Kidney tubule cell (primary cell): ENCODE measurements around the gene IFITM2.
"Not testable (repeated sequence)": the region's sequence is repeated elsewhere in the genome, so short reads cannot be mapped to it uniquely, and the experiment has no call there.

ENCODE experiments used
- DNase-seq: peaks from one replicate; pipeline ENCODE4 v3.0.0-alpha.2; 2018; ENCODE audit warnings: low spot score

IFITM2 gene

DNA sequence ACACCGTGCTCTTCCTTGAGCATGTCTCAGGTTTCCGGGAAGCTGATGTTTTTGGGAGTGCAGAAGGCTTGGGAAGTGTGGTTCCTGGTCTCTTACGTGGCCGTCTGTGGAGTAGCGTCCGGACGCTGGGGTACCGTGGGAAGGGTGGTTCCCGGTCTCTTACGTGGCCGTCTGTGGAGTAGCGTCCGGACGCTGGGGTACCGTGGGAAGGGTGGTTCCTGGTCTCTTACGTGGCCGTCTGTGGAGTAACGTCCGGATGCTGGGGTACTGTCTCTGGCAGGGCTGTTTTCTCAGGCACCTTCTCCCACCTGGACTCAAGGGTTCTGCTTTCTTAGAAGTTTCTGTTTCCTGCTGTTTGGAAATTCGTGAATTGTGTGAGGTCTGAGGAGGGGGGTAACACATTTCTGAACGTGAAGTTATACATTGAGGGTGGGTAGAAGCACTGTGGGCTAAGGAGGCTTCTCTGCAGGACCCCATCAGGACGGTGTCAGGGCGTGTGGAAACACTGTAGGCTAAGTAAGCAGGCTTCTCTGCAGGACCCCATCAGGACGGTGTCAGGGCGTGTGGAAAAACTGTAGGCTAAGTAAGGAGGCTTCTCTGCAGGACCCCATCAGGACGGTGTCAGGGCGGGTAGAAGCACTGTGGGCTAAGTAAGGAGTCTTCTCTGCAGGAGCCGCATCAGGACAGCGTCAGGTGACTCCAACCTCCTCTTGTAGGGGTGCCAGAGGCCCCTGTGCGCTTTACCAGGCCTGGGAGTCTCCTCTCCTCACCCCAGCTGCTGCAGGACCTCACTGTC, 18.4 kb downstream of the IFITM2 start:
- DNase-seq: no peak

DNA sequence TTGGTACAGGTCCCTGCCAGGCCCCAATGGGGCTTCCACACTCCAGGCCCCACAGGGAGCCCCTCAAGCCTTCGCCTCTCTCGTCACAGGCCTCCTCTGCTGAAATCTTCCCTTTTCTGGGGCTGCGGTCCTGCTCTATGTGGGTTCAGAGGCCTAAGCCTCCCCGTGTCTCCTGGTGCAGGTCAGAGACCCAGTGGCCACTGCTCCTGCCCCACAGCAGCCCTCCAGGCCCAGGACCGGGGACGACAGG, 18.9 kb downstream of the IFITM2 start:
- no peak for DNase-seq

DNA sequence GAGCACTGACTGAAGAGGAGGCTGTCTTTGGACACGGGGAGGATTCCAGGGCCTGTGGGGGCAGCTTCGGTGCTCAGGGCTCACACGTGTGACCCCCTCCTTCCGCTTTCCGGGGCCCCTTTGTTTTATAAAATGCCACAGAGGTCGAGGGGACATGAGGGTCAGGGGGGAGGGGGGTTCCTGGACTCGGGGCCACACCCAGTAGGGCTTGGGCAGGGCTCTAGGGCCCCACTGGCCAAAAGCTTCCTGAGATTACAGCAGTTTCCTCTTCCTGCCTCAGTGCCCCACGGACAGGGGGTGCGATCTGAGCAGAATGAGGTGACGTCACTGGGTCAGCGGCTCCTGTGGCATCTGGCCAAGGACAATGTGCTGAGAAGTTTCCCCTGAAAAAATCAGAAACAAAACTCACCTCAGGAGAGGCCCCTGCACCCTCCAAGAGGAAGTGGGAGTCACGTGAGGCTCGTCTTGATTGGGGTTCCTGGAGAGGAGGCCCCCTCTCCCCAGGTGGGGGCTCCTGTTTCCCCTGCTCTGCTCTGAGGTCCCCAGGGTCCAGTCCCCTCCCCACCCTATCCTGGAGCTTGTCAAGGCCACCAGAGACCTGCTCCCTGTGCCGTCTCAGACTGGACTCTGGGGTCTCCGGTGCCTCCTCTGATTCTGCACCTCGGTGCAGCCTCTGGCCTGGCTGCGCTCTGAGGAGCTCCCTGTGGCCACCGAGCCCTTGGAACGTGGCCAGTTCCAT, 19.4 kb downstream of the IFITM2 start:
- DNase-seq: peak; percentile 71

DNA sequence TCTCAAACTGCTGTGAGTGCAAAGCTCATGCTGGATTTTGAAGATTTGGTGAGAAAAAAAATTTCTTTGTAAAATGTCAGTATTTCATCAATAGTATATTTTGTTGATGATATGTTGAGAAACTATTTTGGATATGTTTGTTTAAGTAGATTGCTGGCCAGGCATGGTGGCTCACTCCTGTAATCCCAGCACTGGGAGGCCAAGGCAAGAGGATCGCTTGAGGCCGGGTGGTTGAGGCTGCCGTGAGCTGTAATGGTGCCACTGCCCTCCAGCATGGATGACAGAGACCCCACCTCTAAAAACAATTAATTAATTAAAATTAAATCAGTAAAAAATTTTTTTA, 19.9 kb downstream of the IFITM2 start:
- no peak for DNase-seq

DNA sequence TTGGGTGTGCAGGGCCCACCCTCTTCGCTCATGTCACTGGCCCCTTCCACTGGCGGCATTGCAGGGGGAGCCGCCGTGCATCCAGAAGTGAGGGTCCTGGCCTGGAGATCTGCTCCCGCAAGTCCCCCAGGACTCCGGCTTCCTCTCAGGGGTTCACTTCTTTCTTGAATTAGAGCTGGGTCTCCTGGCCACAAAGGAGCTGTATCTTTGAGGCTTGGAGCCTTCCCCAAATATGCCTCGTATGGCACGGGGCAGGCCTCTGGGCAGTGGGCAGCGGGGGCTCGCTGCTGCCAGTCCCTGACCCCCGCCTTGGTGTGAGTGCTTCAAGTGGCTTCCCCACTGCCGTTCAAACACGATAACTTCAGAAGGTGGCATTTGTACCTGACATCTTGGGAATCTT, 20.4 kb downstream of the IFITM2 start:
- DNase-seq: no peak

DNA sequence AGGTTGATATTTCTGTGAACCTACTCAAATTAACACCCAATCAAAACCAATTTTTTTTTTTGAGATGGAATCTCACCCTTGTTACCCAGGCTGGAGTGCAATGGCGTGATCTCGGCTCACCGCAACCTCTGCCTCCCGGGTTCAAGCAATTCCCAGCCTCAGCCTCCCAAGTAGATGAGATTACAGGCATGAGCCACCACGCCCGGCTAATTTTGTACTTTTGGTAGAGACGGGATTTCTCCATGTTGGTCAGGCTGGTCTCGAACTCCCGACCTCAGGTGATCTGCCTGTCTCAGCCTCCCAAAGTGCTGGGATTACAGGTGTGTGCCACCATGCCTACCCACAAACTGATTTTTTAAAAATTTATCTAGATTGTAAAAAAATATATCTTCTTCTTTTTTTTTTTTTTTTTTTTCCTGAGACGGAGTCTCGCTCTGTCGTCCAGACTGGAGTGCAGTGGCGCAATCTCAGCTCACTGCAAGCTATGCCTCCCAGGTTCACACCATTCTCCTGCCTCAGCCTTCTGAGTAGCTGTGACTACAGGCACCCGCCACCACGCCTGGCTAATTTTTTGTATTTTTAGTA, 21.0 kb downstream of the IFITM2 start:
- DNase-seq: not testable (repeated sequence)

DNA sequence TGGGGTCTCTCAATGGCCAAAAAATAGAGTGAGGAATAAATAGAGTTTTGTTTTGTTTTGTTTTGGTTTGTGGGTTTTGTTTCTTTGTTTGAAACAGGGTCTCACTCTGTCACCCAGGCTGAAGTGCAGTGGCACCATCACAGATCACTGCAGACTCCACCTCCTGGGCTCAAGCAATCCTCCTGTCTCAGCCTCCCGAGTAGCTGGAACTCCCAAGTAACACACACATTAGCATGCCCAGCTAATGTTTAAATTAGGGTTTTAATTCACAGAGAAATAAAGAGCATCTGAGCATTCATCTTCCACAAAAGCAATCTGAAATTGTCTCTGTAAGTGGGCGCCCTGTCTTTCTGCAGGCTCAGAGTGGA, 22.3 kb downstream of the IFITM2 start:
- DNase-seq: no peak

DNA sequence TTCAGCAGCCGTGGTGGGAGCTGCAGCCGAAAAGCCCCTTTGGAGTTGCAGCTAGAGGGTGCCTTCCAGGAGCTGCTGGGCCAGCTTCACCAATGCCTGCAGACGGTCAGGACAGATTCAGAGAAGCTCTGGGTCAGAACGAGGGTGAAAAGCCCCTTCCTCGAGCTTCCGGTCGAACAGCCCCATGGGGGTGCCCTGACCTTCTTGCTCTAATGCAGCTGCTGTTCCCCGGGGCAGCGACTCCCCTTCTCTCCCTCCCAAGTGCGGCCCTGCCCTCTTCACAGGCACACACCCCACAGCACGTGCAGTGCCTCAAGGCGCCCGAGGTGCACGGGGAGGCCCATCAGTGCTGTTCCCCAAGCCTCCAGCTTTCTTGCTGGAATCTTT, 22.7 kb downstream of the IFITM2 start:
- no peak for DNase-seq

DNA sequence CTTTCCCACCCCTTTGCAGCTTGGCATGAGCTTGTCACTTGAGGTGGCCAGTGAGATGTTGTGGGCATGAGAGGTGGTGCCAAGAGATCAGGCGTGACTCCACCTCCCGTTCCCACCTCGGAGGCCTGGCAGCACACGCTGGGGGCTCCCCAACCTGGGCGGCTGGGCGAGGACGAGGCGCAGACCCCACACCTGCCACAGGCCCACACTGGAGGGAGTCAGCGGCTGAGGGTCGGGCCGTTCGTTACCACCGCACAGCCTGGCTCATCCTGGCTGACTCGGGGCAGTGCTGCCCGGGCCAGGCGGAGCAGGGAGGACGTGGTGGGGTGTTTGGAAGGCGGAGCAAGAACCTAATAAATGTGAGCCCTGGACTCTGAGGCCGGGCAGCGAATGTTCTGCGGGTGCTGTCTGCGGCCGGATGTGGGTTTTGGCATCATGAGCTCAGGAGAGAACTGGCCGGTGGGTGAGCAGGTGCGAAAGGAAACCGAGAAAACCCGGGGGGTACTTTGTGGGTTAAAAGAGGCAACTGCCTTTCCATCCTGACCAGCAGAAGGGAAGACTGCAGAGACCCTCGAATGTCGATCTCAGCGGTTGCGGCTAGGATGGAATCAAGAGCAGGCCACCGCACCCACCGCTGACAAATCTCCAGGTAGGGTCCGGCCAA, 23.2 kb downstream of the IFITM2 start:
- no peak for DNase-seq

DNA sequence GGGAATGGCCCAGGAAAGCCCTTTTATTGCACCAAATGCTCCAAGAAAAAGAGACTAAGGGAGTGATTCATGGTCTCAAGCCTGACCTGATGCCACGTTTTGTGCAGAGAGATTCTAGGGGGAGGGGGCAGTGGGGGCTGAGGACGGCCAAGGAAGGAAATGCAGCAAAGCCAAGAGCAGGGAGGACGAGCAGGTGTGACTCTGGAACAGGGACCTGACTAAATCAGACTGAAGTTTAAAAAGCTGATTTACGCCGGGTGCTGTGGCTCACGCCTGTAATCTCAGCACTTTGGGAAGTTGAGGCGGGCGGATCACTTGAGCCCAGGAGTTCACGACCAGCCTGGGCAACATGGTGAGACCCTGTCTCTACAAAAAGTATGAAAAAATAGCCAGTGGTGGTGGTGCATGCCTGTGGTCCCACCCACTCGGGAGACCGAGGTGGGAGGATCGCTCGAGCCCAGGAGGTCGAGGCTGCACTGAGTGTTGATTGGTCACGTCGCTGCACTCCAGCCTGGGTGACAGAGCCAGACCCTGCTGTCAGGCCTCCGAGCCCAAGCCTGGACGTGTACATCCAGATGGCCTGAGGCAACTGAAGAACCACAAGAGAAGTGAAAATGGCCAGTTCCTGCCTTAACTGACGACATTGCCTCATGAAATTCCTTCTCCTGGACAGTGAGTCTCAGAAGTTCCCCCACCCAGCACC, 23.9 kb downstream of the IFITM2 start:
- DNase-seq: no peak

DNA sequence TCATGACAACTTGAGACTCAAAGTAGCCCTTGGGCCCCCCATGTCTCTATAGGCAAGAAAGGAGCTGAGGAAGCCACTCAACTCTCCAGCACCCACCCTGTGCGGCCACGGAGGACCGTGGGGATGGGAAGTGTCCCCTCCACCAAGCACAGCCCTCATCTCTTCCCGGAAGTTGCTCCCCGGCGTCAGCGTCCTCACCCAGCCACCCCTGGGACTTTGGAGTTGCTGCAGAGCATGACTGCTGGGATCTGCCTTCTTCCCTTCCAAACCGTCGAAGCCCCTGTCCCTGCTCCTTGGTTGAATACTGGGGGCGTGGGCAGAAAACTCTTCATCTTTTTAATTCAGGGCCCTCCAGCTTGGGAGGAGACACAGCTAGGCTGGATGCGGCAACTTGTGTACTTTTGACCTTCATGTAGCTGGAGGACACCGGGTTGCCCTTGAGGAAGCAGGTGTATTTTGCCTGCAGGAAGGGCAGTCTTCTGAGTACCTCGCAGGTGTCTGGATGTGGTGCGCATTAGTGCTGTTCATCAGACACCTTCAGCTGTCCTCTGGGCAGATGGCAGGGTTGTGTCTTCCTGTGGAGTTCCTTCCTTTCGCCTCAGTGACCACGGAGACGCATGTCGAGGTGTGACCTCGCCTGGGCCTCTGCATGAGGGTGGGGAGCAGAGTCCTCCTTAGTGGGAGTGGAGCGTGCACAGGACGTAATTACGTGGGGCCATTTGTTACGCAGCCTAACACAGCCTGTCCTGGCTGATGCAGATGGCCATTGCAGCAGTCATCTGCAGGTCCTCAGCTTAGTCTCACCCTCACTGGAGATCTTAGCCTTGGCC, 25.2 kb downstream of the IFITM2 start:
- DNase-seq: no peak

DNA sequence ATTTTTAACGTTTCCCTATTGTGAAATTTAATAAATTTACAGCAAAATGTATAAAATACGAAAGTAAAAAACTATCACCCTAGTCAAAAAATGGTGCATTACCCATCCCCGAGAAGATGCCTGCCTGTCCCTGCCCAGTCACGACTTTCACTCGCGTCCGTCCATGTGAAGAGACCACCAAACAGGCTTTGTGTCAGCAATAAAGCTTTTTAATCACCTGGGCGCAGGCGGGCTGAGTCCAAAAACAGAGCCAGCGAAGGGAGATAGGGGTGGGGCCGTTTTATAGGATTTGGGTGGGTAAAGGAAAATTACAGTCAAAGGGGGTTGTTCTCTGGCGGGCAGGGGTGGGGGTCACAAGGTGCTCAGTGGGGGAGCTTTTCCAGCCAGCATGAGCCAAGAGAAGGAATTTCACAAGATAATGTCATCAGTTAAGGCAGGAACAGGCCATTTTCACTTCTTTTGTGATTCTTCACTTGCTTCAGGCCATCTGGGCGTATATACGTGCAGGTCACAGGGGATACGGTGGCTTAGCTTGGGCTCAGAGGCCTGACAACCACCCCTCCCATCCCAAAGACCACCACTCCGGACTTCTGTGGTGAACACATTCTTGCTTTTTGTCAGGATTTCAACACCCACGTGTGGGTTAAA, 26.1 kb downstream of the IFITM2 start:
- not testable (repeated sequence) for DNase-seq

DNA sequence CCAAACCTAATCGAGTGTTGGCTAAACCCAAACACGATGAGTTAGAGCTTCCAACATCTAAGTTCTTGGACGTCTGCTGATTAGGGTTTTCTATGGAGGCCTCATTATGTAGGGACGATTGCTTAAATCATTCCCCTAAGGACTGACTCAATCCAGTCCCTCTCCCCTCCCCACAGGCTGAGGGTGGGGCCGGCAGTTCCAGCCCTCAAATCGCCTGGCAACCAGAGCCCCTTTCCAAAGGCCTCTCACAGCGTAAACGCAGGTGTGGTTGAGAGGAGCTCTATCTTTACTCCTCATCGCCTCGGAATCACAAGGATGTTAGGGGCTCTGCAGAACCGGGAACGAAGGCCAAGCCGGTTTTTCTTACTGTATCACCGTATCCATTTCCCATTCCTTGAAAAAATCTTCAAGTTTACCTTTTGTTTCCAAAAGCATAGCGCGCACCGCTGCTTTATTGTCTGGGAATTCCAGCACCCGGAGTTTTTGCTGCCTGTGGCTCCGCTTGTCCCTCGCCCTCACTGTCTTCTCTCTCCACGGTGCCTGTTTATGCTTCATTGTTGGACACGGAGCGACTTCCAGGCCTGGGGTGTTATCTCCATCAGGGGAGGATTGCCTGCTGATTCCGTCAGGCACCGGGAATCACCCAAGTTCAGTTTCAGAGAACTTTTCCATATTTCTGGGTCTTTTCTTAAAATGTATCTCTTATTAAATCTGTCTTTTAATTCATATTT, 26.8 kb downstream of the IFITM2 start:
- DNase-seq: no peak

DNA sequence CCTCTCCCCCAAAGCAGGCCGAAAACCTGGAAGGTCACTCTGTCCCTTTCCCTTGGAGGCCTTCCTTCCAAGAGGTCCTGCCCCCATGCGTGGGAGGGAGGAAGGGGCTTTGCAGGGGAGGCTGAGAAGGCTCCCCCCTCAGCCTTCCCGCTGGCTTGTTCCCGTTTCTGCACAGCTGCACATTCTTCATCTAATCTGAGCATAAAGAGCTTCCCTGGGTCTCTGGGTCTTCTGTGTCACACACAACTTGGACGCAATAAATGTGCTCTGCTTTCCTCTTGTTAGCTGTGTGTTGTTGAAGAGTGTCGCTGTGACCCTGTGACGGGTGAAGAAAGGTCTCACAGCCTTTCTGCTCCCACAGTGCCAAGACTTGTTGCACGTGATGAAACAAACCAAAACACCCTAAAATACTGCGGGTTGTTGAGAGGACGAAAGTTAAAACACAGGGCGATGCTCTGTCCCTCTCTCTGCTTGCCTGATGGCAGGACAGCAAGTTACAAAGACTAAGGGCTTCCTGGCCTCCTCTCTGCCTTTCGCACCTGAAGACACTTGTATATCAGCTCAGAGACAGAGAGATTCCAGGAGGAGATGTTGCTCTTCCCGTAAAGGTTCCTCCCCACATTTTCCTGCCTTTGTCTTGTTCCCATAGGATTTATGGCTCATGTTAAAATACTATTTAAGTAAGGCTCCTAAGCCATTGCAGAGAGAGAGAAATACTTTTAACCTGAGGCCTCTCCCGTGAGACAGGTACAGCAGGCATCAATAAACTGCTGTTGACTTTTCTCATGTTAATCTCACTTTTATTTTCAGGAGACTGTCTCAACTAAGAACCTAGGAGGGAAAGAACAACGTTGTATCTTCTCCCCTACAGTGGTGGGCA, 28.4 kb downstream of the IFITM2 start:
- no peak for DNase-seq

DNA sequence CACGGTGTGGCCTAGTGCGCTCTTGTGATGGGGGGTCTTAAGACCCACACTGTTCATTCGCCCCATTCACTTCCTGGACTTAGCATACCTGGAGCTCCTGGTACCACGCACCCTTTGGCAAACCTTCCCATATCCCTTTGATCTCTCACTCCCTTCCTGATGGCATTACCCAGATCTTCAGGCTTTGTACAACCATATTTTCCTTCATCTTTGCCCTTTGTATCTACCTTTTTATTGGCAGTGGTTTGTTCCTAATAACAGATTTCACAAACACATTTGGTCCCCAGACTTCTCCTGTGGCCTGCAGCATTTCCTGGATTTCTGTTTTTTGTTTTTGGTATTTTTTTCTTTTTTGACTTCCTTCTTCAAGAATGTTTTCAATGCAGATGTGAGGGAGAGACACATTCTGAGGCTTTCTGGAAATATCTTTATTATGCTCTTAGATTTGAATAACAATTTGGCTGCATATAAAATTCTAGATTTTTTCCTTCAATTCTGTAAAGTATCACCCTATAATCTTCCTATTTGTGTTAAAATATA, 29.1 kb downstream of the IFITM2 start:
- no peak for DNase-seq

DNA sequence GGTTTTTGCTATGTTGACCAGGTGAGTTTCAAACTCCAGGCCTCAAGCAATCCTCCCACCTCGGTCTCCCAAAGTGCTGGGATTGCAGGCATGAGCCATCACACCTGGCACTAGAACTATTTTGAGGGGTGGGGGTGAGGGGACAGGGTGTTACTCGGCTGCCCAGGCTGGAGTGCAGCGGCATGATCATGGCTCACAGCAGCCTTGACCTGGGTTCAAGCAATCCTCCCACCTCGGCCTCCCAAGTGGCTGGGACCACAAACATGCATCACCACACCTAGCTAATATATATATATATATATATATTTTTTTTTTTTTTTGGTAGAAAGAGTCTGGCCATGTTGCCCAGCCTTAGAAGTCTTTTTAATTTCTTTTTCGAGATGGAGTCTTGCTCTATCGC, 30.1 kb downstream of the IFITM2 start:
- no peak for DNase-seq

DNA sequence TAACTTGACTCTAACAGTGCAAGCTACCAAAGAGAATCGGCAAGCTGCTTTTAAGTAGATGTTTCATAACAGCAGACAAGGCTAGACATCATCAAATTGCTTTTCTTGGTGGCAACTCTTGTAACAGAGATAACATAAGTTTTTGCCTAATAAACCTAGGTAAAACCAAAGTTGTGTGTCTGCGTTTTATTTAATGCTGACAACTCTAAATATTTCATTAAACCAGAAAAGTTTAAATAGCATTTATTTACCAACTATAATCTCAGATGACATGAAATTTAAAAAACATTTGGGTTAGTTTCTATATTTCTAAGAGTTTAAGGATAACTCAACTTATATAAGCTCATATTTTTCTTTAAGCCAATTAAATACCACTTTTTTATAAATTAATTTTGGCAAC, 32.3 kb downstream of the IFITM2 start:
- DNase-seq: no peak

DNA sequence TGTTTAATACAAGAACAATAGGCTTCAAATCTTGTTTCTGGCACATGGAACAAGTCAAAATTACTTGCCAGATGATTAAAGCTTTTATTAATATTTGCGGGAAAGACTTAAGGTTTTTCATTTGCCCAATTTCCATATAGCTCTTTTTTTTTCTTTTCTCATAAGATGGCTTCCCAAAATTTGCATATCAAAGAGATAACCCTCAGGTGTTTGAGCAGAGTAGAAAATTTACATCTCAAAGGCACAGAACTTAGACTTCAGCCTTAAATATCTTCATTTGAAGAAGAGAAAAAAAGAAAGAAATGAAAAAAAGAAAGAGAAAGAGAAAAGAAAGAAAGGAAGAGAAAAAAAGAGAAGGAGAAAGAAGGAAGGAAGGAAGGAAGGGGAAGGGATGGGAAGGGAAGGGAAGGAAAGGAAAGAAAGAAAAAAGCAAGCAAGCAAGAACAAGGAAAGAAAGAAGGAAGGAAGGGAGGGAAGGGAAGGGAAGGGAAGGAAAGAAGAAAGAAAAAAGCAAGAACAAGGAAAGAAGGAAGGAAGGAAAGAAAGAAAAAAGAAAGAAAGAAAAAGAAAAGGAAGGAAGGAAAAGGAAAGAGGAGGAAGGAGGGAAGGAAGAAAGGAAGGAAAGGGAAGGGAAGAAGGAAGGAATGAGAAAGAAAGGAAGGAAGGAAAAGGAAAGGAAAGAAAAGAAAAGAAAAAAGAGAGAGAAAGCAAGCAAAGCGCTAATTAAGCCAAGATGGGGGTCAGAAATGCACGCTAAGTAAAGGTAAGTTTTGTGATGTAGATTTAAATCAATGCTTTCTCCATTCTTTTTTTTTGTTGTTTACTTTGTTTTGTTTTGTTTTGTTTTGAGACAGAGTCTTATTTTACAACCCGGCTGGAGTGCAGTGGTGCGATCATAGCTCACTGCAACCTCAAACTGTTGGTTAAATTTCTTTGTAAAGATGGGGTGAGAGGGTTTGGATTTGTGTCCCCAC, 33.2 kb downstream of the IFITM2 start:
- DNase-seq: no peak
